ENCODE measurements around the gene AASDHPPT.

The AASDHPPT gene

DNA sequence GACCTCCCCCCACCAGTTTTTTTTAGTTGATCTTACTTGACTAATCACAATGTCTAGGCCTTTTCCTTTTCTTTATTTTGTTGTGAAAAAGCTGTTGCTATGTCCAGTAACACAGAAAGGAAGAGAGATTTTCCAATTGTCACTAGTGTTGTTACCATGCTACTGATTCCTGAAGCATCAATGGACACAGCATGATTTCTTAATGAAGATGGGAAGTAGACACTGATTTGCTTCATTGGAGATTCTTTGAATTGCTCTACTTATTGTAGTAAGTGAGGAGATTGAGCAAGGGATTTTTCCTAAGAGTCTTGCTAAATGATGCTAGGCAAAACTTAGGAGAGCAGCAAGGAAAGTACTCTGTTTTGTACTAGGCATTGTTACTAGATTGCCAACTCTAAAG, 4.6 kb downstream of the AASDHPPT start:
- no peak for DNase-seq (ENCODE audit: low read depth in 3 of 3, low spot score in 1 of 3)

DNA sequence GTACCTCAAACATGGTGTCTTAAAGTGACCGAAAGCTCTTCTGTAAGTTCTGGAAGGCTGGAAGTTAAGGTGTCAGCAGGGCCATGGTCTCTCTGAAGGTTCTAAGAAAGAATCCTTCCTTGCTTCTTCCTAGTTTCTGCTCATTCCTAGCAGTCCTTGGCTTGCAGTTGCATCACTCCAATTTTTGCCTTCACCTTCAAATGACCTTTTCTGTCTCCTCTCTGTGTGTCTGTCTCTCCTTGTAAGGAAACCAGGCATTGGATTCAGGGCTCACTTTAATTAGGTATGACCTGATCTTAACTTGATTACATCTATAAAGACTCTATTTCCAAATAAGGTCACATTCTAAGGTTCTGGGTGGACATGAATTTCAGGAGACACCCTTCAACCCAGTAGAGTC, 8.7 kb downstream of the AASDHPPT start:
- DNase-seq (ENCODE audit: low read depth in 3 of 3, low spot score in 1 of 3) = no peak

DNA sequence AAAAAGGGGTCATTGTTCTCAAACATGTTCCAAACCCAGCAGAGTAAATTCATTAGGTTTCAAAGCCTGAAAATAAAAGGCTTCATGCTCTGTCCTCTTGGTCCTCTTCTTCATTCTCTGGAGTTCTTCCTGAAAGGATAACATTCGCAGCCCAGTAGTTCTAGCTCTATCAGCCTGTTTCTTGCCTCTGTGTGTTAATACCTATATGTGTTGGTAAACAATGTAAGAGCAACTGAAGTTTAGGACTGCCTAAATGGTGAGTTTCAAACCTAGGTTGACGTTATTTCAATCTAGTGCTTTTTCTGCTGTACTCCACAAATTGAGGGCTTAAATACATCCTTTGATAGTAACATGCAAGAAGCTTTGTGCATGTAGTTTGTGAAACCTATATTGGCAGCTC, 9.4 kb downstream of the AASDHPPT start:
- DNase-seq (ENCODE audit: low read depth in 3 of 3, low spot score in 1 of 3) = no peak

DNA sequence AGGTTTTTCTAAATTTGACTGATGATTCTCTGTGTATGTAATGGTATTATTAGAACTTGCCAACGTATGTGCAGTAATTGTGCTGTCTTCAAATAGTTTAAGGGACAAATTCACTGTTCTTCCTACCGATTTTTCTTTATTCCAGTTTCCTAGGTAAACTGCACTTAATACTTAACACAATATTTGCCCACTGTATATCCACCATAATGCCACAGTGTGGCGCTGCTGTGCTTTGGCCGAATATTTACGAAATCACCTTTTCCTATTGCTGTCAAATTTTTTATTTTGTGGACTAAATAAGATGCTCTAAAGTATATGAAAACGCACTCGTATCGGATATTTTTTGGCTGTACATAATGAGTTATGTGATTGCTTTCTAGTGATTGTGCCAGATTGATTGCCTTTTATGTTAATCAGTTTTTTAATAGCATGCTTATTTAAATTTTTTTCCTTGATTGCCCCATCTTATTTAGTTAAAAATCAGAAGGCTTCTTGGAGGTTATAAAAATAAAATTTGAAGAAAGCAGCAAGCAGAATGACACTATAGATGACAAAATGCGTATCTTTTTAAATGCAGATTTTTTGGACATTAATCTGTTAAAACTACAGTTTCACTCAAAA, 10.5 kb downstream of the AASDHPPT start:
- DNase-seq (ENCODE audit: low read depth in 3 of 3, low spot score in 1 of 3) = peak in 1 of 3 donors; percentile 9

DNA sequence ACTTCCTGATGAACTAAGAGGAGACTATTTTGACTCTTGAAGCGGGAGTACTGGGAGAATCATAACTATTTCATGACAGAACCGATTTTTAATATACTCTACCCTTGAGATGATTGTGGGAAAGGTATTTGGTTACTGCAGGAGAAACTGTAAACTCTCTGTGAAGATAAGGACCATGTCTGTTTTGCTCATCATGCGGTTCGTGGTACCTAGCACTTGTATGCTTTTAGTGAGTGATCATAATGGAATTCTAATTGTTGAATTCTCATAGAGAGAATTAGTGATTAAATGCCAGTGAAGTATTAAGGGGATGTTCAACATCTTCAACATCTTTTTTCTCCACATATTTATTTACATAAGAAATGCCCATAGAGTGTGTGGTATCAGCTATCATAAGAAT, 11.4 kb downstream of the AASDHPPT start:
- DNase-seq (ENCODE audit: low read depth in 3 of 3, low spot score in 1 of 3) = no peak

DNA sequence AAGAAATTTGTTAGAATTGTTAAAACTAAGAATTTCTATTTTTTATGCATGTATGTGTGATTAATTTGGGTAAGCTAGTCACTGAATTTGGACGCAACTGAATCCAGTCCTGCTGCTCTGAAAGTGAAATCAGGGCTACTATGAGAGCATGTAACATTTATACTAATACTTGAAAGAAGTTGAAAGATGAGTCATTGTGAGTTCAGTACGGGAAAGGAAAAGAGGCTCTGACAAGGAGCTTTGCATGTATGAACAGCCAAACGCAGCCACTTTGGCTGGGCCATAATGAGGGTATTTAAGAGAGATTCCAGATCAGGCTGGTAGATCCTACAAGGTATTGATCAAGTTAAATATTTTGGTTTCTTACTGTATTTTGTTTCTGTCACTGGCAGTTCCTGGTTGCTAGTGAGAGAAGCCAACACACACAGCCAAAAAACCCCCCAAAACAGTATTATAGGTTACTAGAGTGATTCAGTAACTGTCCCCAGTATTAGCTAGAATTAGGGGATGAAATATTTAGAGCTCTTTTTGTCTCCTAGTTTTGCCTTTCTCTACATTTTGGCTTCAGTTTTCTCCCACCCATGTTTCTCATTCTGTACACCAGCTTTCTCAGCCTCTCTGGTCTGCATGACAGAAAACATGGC, 14.1 kb downstream of the AASDHPPT start:
- DNase-seq (ENCODE audit: low read depth in 3 of 3, low spot score in 1 of 3) = no peak

DNA sequence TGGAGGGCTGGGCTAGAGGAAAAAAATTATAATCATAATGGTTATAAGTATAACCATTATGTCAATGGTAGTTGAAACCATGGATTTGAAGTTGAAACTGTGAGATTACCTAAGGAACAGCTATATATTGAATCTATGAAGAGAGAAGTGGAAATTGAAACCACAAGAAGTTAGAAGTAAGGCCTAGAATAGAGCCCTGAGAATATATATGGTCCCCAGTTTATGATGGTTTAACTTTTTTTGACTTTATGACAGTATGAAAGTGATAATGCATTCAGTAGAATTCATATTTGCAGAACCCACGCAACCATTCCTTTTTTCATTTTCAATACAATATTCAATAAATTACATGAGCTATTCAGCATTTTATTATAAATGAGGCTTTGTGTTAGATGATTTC, 15.0 kb downstream of the AASDHPPT start:
- no peak for DNase-seq (ENCODE audit: low read depth in 3 of 3, low spot score in 1 of 3)

DNA sequence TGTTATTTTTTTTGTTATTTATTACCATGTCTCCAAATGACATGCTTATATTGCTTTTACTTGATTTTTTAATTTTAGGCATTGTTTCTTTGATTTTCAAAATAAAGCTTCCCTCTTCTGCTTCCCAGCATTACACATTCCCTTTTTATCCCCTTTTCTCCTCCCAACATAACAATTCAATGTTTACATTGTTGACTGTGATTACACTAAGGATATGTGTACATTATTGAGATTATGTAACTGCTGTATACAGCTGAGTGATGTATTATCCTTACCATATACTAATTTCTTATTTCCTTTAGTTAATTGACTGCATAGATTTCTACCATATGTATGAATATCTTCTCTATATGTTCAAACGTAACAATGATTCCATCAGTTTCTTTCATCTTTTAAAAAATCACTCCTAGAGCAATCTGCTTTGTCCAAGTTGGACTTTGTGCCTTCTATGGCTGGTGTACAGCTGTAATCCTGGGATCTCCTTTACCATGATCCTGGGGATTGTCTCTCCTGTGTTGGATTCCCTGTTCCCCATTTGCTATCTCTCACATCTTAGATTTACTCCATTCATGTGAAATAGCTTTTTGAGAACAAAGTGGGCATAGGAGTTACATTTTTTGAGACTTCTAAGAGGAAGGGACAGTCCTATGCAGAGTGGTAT, 21.6 kb downstream of the AASDHPPT start:
- no peak for DNase-seq (ENCODE audit: low read depth in 3 of 3, low spot score in 1 of 3)

DNA sequence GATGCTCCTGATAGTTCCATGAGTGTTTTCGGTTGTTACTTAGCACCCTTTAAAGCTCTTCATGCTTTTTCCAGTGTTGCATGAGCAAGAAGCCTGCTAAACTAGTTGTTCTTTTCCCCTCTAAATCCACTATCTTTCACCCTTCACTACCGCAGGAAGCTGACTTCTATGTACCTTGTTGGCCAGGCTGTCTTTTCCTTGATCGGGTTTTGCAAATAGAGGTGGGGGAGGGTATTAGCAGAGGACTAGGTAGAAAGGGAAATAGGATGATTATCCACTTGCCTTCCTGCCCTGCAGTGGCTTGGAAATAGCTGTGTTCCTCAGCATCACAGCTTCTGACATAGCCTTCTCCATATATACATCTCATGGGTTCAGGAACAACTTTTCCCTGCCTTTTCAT, 23.9 kb downstream of the AASDHPPT start:
- no peak for DNase-seq (ENCODE audit: low read depth in 3 of 3, low spot score in 1 of 3)

DNA sequence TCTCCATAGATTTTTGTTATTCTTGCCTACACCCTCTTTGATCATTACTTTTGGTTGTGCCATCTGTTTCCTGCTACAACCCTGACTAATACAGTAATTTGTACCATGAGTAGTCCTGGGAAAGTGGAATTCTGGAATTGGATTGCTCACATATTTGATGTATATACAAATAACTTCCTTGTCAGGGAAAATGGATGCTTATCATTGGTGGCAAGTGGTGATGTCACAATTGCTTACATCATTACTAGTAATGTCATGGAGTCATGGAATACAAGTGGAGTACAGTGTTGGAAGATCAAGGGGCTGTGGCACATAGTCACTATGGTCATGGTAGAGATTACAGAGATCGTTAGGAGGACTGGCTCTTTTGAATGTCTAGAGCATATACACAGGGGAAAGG, 24.4 kb downstream of the AASDHPPT start:
- DNase-seq (ENCODE audit: low read depth in 3 of 3, low spot score in 1 of 3) = no peak

DNA sequence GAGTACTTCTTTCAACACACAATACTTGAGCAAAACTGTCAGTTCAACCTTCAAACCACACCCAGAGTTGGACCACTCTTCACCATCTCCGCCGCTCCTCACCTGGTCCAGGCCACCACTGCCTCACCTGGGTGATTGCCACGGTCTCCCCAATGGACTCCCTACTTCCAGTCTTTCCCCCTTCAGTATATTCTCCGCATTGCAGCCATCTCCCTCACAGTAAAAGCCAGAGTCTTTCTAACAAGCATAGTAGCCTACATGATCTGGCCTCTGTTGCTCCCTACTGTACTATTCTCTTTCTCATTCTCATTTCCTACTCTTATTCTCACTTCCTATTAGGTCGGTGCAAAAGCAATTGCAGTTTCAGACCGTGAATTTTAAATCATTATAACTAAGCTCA, 28.5 kb downstream of the AASDHPPT start:
- DNase-seq (ENCODE audit: low read depth in 3 of 3, low spot score in 1 of 3) = no peak

DNA sequence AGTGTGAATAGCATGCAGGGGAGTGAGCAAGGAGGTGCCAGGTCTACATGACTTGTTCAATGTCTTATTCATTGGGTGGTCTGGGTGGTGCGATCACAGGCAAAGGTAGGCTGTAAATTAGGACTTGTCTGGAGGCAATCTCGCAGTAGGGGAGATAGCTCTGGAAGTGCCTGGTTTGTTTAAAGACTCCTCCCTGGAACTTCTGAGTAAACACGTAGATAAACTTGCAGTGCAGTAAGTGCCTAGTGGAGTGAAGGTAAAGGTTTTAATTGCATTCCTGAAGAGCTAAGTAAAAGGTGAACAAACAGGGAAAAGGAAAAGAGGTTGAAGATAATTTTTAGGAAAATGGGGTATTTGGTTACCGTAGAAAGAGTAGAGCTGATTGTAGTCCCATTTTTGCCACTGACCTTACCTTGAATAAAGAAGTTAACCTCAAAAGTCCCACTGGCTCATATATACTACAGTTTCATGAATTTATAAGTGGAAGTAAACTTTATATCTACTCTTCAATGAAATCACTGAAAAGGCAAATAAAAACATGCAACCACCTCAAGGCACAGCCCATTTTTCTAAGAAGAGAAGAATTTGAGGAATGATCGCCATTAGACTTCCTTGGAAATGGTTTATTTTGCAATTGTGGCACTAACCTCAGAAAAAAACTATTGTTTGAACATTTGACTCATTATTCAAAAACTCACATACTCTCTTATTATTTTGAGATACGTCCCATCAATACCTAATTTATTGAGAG, 44.3 kb downstream of the AASDHPPT start:
- DNase-seq (ENCODE audit: low read depth in 3 of 3, low spot score in 1 of 3) = no peak

DNA sequence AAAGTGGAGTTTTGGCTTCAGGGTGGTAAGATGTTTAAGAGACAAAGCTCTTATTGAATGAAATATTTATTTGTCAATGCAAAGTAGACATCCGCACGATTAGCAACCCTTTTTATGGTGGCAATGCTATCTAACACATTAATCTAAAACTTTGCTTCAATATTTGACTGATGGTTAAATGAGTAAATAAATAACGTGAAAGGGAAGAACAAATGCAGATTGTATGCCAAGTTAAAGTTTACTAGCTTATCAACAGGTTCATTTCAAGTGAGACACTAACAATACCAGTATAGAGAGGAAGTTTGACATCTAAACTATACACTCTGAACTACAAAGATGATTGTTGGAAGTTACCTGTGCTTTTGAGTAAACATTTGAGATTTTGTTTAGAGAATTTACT, 50.1 kb downstream of the AASDHPPT start:
- no peak for DNase-seq (ENCODE audit: low read depth in 3 of 3, low spot score in 1 of 3)

DNA sequence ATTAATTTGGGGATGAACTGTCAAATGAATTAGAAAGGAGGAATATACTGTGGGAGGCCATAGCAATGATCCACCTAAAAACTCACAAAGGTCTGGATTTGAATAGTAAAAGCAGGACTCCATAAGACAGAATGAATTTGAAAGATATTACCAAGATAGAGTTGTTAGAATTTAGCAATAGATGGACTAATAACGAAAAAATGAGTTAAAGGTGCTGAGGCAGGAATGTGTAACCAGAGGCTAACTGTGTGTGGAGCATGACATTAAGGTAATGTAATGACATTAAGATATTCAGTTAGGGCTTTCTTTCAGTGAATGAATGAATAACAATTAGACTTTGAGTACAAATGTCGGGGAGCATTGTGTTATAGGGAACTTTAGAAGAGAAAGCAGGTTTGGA, 51.3 kb downstream of the AASDHPPT start:
- DNase-seq (ENCODE audit: low read depth in 3 of 3, low spot score in 1 of 3) = no peak

DNA sequence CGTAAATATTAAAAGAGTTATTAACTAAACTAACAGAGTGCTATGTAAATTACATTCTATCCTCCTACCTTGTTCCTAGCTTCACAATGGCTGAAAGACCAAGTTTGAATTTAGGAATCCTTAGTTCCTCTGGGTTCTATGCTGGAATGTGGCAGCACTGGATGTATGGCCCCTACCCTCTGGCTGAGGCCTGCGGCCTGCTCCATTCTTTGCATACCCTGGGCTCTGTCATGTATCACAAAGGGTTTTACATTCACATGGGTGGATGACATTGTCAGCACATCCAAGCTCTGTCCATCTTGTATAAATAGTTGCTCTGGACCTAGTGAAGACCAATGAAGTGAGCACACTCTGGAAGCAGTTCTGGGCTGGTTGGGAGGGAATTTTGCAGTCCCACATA, 54.5 kb downstream of the AASDHPPT start:
- no peak for DNase-seq (ENCODE audit: low read depth in 3 of 3, low spot score in 1 of 3)

DNA sequence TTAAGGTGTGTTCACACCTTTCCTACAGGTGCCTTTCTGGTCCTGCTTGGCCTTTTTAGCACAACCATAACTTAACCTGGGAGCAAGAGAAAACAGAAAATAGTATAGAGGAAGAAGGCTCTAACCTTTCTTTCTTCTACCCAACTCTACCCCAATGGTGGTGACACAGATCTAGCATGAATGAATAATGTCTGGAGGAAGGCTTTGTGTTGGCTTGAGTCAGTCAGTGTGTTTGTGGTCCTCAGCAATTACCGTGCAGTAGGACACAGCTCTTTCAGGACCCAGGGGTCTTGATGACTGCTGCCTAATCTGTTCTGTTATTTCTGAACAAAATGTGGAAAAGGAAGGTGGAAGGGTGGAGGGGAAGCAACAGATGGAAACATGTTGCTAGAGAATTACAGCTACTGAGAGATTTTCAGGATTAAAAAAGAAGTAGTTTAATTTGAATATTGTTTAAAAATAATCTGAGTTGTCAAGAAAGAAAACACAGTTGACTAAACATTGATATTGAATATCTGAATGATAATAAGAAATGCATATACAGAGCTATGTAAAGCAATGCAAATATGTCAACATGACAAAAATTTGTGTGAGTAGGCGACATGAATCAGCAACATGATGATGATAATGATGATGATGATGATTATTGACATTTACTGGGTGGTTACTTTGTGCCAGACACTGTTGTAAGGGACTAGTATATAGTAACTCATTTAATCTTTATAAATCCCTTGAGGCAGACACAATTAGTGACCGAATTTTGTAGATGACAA, 55.3 kb downstream of the AASDHPPT start:
- no peak for DNase-seq (ENCODE audit: low read depth in 3 of 3, low spot score in 1 of 3)

DNA sequence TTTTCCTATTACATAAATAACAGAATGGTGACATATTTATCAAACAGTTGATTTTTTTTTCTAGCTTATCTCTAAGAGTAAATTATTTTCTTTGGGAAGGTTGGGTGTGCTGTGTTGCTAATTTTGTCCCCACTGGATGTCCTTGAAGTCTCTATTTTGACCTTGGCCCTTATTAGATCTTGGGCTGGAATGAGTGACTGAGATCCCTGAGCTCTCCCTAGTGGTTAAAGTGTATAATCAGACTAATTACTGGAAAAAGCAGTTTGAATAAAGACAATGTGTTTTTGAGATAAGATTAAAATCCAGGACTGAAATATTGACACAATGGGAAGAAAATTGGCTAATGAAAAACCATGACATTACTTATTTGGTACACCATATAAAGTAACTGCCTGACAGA, 56.1 kb downstream of the AASDHPPT start:
- no peak for DNase-seq (ENCODE audit: low read depth in 3 of 3, low spot score in 1 of 3)

DNA sequence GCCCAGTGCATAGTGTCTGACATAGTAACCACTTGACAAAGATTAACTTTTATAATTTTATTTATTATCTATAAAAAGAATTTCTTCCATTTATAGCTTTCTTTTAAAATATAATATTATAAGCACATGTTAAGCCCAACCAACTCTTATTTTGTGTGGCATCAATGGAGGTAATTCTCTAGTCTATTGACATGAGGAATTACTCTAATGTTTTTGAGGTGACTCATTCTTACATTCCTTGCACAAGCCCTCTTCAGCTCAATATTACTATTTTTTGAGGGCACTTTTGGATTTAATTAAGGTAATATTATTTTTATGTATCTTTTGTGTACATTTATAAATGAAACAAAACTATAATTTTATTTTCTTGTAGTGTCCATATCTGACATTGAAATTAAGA, 59.6 kb downstream of the AASDHPPT start:
- DNase-seq (ENCODE audit: low read depth in 3 of 3, low spot score in 1 of 3) = no peak

DNA sequence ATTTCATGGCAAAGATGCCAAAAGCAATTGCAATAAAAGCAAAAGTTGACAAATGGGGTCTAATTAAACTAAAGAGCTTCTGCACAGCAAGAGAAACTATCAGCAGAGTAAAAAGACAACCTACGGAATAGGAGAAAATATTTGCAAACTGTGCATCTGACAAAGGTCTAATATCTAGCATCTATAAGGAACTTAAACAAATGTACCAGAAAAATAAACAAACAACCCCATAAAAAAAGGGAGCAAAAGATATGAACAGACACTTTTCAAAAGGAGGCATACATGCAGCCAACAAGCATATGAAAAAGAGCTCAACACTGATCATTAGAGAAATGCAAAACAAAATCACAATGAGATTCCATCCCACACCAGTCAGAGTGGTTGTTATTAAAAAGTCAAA, 60.3 kb downstream of the AASDHPPT start:
- DNase-seq (ENCODE audit: low read depth in 3 of 3, low spot score in 1 of 3) = no peak

All from stimulated activated CD4-positive, alpha-beta T cell treated with anti-CD3 and anti-CD28 coated beads, TNF-alpha, amount 100 ng/mL, for 1 hour (primary cell).